Keratinocyte (primary cell): ENCODE results near the gene ADAMTS13. TPM values are rescaled to one million over a fixed set of nuclear protein-coding genes. Genes with fewer than 3 reads are reported as not detected.

Experiments used
- DNase-seq: peaks from one replicate; pipeline ENCODE4 v3.0.0-alpha.2; 2011; ENCODE audit warnings: low read depth, missing footprints, low spot score
- FAIRE-seq: peaks from 2 replicates; lab custom pipeline; 2011; peaks lifted over from hg19 to GRCh38; lab: Jason Lieb, UNC
- H2AFZ ChIP-seq: 2 replicates; pipeline ENCODE4 v1.6.0; 2012; ENCODE audit warnings: low read length, control low read depth, inconsistent platforms; ENCODE audit not compliant: control insufficient read depth
- H3K27ac ChIP-seq: 2 replicates; pipeline ENCODE4 v1.5.1; 2011; ENCODE audit warnings: low read length; ENCODE audit not compliant: control insufficient read depth, insufficient read depth
- H3K27me3 ChIP-seq: 3 replicates; pipeline ENCODE4 v1.6.0; 2011; ENCODE audit warnings: low read length; ENCODE audit not compliant: control insufficient read depth, insufficient read depth; ENCODE audit errors: extremely low read depth
- H3K36me3 ChIP-seq, 2 experiments: 2 replicates in 1 of 2; 3 replicates in 1 of 2; pipeline ENCODE4 v1.5.1; 2011; ENCODE audit warnings: low read length in 2 of 2, mild to moderate bottlenecking in 1 of 2; ENCODE audit not compliant: control insufficient read depth in 2 of 2, insufficient read depth in 2 of 2; ENCODE audit errors: extremely low read depth in 1 of 2
- H3K4me1 ChIP-seq: 3 replicates; pipeline ENCODE4 v1.5.1; 2011; ENCODE audit warnings: low read length; ENCODE audit not compliant: control insufficient read depth, insufficient read depth; ENCODE audit errors: extremely low read depth
- H3K4me2 ChIP-seq: 3 replicates; pipeline ENCODE4 v1.6.0; 2011; ENCODE audit warnings: low read depth, low read length; ENCODE audit not compliant: control insufficient read depth, insufficient read depth; ENCODE audit errors: extremely low read depth
- H3K4me3 ChIP-seq, 3 experiments: fragments of 200-600 bp in 1 of 3; sonication (generic) in 1 of 3; 2 replicates in 2 of 3; 3 replicates in 1 of 3; pipeline ENCODE4 v1.5.1; 2011 to 2016; ENCODE audit warnings: low read length in 3 of 3, mild to moderate bottlenecking in 3 of 3, control low read depth in 2 of 3, inconsistent platforms in 1 of 3, low read depth in 1 of 3, mixed read lengths in 1 of 3, mixed run types in 1 of 3, moderate library complexity in 1 of 3; ENCODE audit not compliant: control insufficient read depth in 2 of 3, insufficient read depth in 2 of 3; ENCODE audit errors: extremely low read depth in 1 of 3
- H3K79me2 ChIP-seq: 2 replicates; pipeline ENCODE4 v1.6.0; 2012; ENCODE audit warnings: low read length; ENCODE audit not compliant: control insufficient read depth, insufficient read depth
- H3K9ac ChIP-seq: 3 replicates; pipeline ENCODE4 v1.6.0; 2011; ENCODE audit warnings: low read length; ENCODE audit not compliant: control insufficient read depth, insufficient read depth; ENCODE audit errors: extremely low read depth
- H3K9me1 ChIP-seq: 3 replicates; pipeline ENCODE4 v1.6.0; 2011; ENCODE audit warnings: low read length; ENCODE audit not compliant: control insufficient read depth, insufficient read depth; ENCODE audit errors: extremely low read depth
- H3K9me3 ChIP-seq: 2 replicates; pipeline ENCODE4 v1.5.1; 2012; ENCODE audit warnings: low read depth, low read length; ENCODE audit not compliant: control insufficient read depth
- H4K20me1 ChIP-seq: 3 replicates; pipeline ENCODE4 v1.6.0; 2011; ENCODE audit warnings: low read length; ENCODE audit not compliant: control insufficient read depth, insufficient read depth; ENCODE audit errors: extremely low read depth
- EZH2 ChIP-seq: IDR thresholded peaks from one replicate; pipeline ENCODE4 v1.6.1; 2012; ENCODE audit warnings: inconsistent platforms, mild to moderate bottlenecking, low read length, moderate library complexity
- dilution Hi-C: fragments of 300-500 bp; cut with MboI; formaldehyde crosslinking; loops from one replicate; pipeline ENCODE4 v1.7.0; 2020; ENCODE audit warnings: low sequenced_read_pairs; ENCODE audit not compliant: extremely low pct_ligation_motif_present
- polyA plus RNA-seq, 5 experiments: library from polyadenylated mRNA; depleted of rRNA in 3 of 5; stranded (reverse) in 3 of 5; stranded (forward) in 1 of 5; unstranded in 1 of 5; fragments of >200 nt; gene quantifications; 1 replicate in 1 of 5; 2 replicates in 3 of 5; 3 replicates in 1 of 5; pipeline versions ENCODE4 v1.2.1 to v1.2.3, GENCODE V29; 2011 to 2012; ENCODE audit warnings: missing spikeins in 2 of 5, low read depth in 1 of 5, low replicate concordance in 1 of 5
- TF ChIP-seq, protein P1 (sequence below), 3 experiments: IDR thresholded peaks in 1 of 3; conservative IDR thresholded peaks in 1 of 3; optimal IDR thresholded peaks in 1 of 3; 2 replicates in 2 of 3; 3 replicates in 1 of 3; pipeline versions ENCODE3 to v1.5.1; 2011; ENCODE audit warnings: low read length in 3 of 3, mild to moderate bottlenecking in 3 of 3, moderate library complexity in 2 of 3, control low read depth in 1 of 3, inconsistent platforms in 1 of 3; ENCODE audit not compliant: insufficient read depth in 2 of 3; ENCODE audit errors: extremely low read depth in 1 of 3

The ADAMTS13 gene
- polyA plus RNA-seq, 1 donor (not counting 4 experiments of a cell fraction or from before 2014, with no cell fraction given), result 1.1 TPM

DNA sequence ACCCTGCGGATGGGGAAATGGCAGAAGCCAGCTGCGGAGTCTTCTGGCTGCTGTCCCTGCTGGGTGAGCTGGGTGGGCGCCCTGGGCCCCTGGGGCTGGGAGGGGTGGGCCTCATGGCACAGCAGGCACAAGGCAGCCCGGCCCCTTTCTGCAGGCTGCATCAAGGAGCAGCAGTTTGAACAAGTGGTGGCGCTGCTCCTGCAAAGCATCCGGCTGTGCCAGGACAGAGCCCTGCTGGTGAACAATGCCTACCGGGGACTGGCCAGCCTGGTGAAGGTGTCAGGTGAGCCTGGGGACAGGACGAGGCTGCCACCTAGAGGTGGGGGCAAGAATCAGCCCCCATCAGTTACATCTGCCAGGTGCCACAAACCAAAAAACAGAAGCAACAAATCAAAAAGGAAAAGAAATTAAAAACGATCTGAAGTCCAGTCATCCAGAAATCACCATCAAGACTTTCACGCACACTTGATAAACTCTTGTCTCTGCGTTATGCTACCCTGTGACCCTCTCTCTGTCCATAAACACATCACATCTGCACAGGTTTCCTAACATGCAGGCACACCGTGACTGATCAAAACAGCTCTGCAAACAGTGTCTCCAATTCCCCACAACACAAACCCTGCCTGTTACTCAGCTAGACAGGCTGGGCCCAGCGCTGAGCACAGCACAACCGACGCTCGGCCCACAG lies 18.3 kb upstream of the ADAMTS13 start:
- no peaks in the 10 kb centered on the region for H3K79me2 ChIP-seq
- H3K27me3 ChIP-seq, result no peaks in the 10 kb centered on the region
- no peak overlapping the region for H3K27ac ChIP-seq
- no peaks in the 10 kb centered on the region for H3K4me1 ChIP-seq
- no peaks in the 10 kb centered on the region for H3K9me3 ChIP-seq
- TF ChIP-seq EZH2, result no peak
- TF ChIP-seq, protein P1, sequence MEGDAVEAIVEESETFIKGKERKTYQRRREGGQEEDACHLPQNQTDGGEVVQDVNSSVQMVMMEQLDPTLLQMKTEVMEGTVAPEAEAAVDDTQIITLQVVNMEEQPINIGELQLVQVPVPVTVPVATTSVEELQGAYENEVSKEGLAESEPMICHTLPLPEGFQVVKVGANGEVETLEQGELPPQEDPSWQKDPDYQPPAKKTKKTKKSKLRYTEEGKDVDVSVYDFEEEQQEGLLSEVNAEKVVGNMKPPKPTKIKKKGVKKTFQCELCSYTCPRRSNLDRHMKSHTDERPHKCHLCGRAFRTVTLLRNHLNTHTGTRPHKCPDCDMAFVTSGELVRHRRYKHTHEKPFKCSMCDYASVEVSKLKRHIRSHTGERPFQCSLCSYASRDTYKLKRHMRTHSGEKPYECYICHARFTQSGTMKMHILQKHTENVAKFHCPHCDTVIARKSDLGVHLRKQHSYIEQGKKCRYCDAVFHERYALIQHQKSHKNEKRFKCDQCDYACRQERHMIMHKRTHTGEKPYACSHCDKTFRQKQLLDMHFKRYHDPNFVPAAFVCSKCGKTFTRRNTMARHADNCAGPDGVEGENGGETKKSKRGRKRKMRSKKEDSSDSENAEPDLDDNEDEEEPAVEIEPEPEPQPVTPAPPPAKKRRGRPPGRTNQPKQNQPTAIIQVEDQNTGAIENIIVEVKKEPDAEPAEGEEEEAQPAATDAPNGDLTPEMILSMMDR (optimal IDR thresholded peaks at IDR 0.05 in 1 of 3, IDR thresholded peaks at IDR 0.05 in 1 of 3, conservative IDR thresholded peaks at IDR 0.05 in 1 of 3; ENCODE audit: extremely low read depth in 1 of 3, insufficient read depth in 2 of 3, low read length in 3 of 3), result peak; percentile 75 to 90 (median 89)
- no peak overlapping the region for H3K9ac ChIP-seq
- peak; percentile 70 for DNase-seq
- H3K4me2 ChIP-seq, result no peak overlapping the region
- peaks cover 18 to 19% of the 10 kb centered on the region in 2 experiments for H3K36me3 ChIP-seq
- FAIRE-seq, result peak; percentile 86
- H2AFZ ChIP-seq, result no peak overlapping the region
- dilution Hi-C loops, result no loop called here
- peaks cover 4% of the 10 kb centered on the region for H4K20me1 ChIP-seq
- no peak overlapping the region for H3K4me3 ChIP-seq
- H3K9me1 ChIP-seq, result no peaks in the 10 kb centered on the region

DNA sequence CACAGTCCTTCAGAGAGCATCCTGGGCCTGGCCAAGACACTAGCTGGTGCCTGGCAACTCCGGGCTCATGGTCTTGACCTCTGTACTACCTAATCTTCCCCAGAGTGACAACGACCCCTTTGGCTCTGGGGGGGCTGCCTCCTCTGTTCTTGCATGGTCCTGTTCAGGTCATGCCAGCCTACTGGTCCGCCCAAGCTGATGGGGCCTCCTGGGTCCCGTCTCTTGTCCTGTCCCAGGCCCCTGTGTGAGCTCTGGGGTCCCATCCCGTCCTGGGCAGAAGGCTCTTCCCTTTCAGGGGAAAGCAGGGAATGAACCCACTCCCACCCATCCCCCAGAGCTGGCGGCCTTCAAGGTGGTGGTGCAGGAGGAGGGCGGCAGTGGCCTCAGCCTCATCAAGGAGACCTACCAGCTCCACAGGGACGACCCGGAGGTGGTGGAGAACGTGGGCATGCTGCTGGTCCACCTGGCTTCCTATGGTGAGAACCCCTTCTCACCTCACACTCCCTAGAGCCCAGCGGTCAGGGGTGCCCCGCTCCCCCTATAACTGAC lies 17.6 kb upstream of the ADAMTS13 start:
- dilution Hi-C loops, result no loop called here
- H3K36me3 ChIP-seq, result peaks cover 21% of the 10 kb centered on the region in 2 experiments
- H4K20me1 ChIP-seq, result peaks cover 4% of the 10 kb centered on the region
- FAIRE-seq (no peak), DNase-seq (no peak)
- TF ChIP-seq, protein P1 (optimal IDR thresholded peaks at IDR 0.05 in 1 of 3, IDR thresholded peaks at IDR 0.05 in 1 of 3, conservative IDR thresholded peaks at IDR 0.05 in 1 of 3; ENCODE audit: extremely low read depth in 1 of 3, insufficient read depth in 2 of 3, low read length in 3 of 3), result no peak
- TF ChIP-seq EZH2, result no peak
- H3K79me2 ChIP-seq, result no peaks in the 10 kb centered on the region
- H3K9me3 ChIP-seq, result no peaks in the 10 kb centered on the region
- no peak overlapping the region for H2AFZ ChIP-seq
- H3K4me3 ChIP-seq, result no peak overlapping the region
- H3K9ac ChIP-seq, result no peak overlapping the region
- no peaks in the 10 kb centered on the region for H3K4me1 ChIP-seq
- no peak overlapping the region for H3K4me2 ChIP-seq
- no peaks in the 10 kb centered on the region for H3K9me1 ChIP-seq
- no peaks in the 10 kb centered on the region for H3K27me3 ChIP-seq
- no peak overlapping the region for H3K27ac ChIP-seq
